Cardiac fibroblast (primary cell): ENCODE data around the gene NEB.

Experiments
- DNase-seq, 2 donors: peaks; one replicate each; pipeline versions ENCODE4 v3.0.0 to v3.0.0-alpha.2; 2010; ENCODE audit warnings: low read depth in 2 of 2
- H3K4me3 ChIP-seq, 2 donors: replicated peaks in 1 of 2; 1 replicate in 1 of 2; 2 replicates in 1 of 2; pipeline ENCODE4 v1.5.1; 2011; ENCODE audit warnings: low read depth in 2 of 2, low read length in 2 of 2, mild to moderate bottlenecking in 2 of 2, moderate library complexity in 1 of 2
- CTCF ChIP-seq: IDR thresholded peaks from one replicate; pipeline ENCODE4 v1.5.1; 2011; ENCODE audit warnings: low read depth, mild to moderate bottlenecking, low read length, inconsistent platforms

Gene NEB

GRCh38 chr2:151438506-151438905 lies 295.8 kb downstream of the NEB start:
- TF ChIP-seq CTCF: no peak
- no peak for DNase-seq
- no peak overlapping the region for H3K4me3 ChIP-seq

GRCh38 chr2:151437630-151438029 lies 296.6 kb downstream of the NEB start:
- H3K4me3 ChIP-seq: no peak overlapping the region
- peak; percentile 35 for TF ChIP-seq CTCF
- DNase-seq: peak; percentile 50 to 61
